ENCODE data around the gene AMT.

DNA sequence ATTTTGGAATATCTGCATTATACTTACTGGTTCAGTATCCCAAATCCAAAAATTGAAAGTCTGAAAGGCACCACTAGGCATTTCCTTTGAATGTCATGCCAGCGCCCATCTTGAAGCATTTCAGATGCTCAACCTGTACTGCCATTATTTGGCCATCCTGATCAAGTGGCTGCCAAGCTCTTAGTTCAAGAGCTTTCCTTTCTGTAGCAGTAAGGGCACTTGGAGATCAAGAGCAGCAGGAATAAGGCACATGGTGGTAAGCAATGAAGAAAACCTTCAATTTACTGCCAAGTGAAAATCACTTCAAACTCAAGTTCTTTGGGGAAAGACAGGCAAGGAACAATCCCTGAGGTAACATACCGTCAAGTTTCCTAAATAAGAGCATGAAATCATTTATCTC lies 20.5 kb downstream of the AMT start:
- TF ChIP-seq CTCF (conservative IDR thresholded peaks at IDR 0.05; ENCODE audit: low read length) = no peak
- no peak for TF ChIP-seq EZH2phosphoT487 (IDR thresholded peaks at IDR 0.05; ENCODE audit: borderline replicate concordance, low read depth, low read length)

Data from OCI-LY7 (cell line).